Heart left ventricle (tissue), 16 donors: ENCODE measurements around the gene SYK. TPM values are rescaled to one million over a fixed set of nuclear protein-coding genes. Genes with fewer than 3 reads are reported as not detected.
"Not testable (repeated sequence)": the region's sequence is repeated elsewhere in the genome, so short reads cannot be mapped to it uniquely, and the experiment has no call there.

Experiments used
- ATAC-seq, 4 donors: fragments of 200-7000 bp; cut with Tn5 transposase; one replicate each; pipeline ENCODE4 v1.9.1; 2020 to 2022; ENCODE audit warnings: moderate library complexity in 4 of 4, mild to moderate bottlenecking in 3 of 4, moderate number of reproducible peaks in 1 of 4
- DNase-seq, 5 donors: peaks; one replicate each; pipeline ENCODE4 v3.0.0-alpha.2; 2020
- H3K27ac ChIP-seq, 12 donors: fragments of 200-600 bp; sonication (generic) in 4 of 12; one replicate each; pipeline versions ENCODE4 v1.5.0 to v1.8.0; 2016 to 2022; ENCODE audit warnings: mild to moderate bottlenecking in 2 of 12
- H3K27me3 ChIP-seq, 9 donors: fragments of 200-600 bp; sonication (generic) in 2 of 9; one replicate each; pipeline versions ENCODE4 v1.5.1 to v1.8.0; 2016 to 2022; ENCODE audit warnings: mild to moderate bottlenecking in 3 of 9
- H3K36me3 ChIP-seq, 9 donors: fragments of 200-600 bp; sonication (generic) in 2 of 9; one replicate each; pipeline versions ENCODE4 v1.5.0 to v1.8.0; 2018 to 2022; ENCODE audit warnings: mild to moderate bottlenecking in 2 of 9
- H3K4me1 ChIP-seq, 12 donors: fragments of 200-600 bp; sonication (generic) in 4 of 12; one replicate each; pipeline versions ENCODE4 v1.5.0 to v1.8.0; 2016 to 2022; ENCODE audit warnings: mild to moderate bottlenecking in 3 of 12
- H3K4me3 ChIP-seq, 12 donors: fragments of 200-600 bp; sonication (generic) in 4 of 12; one replicate each; pipeline versions ENCODE4 v1.5.0 to v1.8.0; 2017 to 2022; ENCODE audit warnings: mild to moderate bottlenecking in 9 of 12, moderate library complexity in 4 of 12
- H3K9me3 ChIP-seq, 12 donors: fragments of 200-600 bp; sonication (generic) in 4 of 12; one replicate each; pipeline versions ENCODE4 v1.5.0 to v1.8.0; 2016 to 2022; ENCODE audit warnings: mild to moderate bottlenecking in 1 of 12
- CTCF ChIP-seq, 12 donors: fragments of 200-600 bp; sonication (generic) in 4 of 12; IDR thresholded peaks; one replicate each; pipeline versions ENCODE4 v1.5.0 to v1.8.0; 2018 to 2022; ENCODE audit warnings: antibody characterized with exemption in 12 of 12, mild to moderate bottlenecking in 5 of 12
- POLR2A ChIP-seq, 2 donors: fragments of 450-650 bp; IDR thresholded peaks; one replicate each; pipeline ENCODE4 v1.6.1; 2017; ENCODE audit warnings: antibody characterized with exemption in 2 of 2, mild to moderate bottlenecking in 2 of 2, moderate library complexity in 2 of 2
- WGBS, 4 donors: extraction: QIAGEN DNeasy Blood & Tissue Kit in 2 of 4; methylation state at CpG; one replicate each; pipeline versions ENCODE4 v1.1.5 to v1.1.7; 2013 to 2018; 5-methylcytosine and 5-hydroxymethylcytosine counted together
- intact Hi-C, 10 donors: fragments of 100-400 bp; cut with DNase I; formaldehyde crosslinking; loops; one replicate each; pipeline versions ENCODE4 v1.11.1 to v1.14.2; 2022
- long read RNA-seq, 3 donors: library from polyadenylated mRNA; unstranded; transcript quantifications; one replicate each; pipeline ENCODE4 v2.0.0, GENCODE V29; 2020 to 2021
- polyA plus RNA-seq, 2 donors: library from polyadenylated mRNA; stranded (reverse); fragments of 200-250 nt; gene quantifications; one replicate each; pipeline ENCODE4 v1.2.3, GENCODE V29; 2013
- total RNA-seq, 9 donors: library from RNA; depleted of rRNA in 2 of 9; stranded (reverse); fragments of >200 nt in 2 of 9; fragmentation: NEBNext Ultra II Directional in 3 of 9; extraction: Animal tissue kit (Norgen Biotek cat#: 25700) in 3 of 9; gene quantifications; one replicate each; pipeline versions ENCODE4 v1.1.0 to v1.2.4, GENCODE V29; 2016 to 2023
- donor health status: ischemic (EF 13 %, LVEDD 7.1; RV severe dilation, severe dysfunction).
- donor health status: healthy with polysubstance abuse.
- donor health status: DM: no; HTN: yes; CAD: no.
- donor health status: DM: no; HTN: no; CAD: no.
- donor health status: ischemic (EF 25% LVEDD 6.9; RV normal size, moderate dysfunction).
- donor health status: ischemic (EF 25% LVEDD 5.7; RV mildly dilated, moderate dysfunction).
- donor health status: healthy.
- donor health status: DM: yes; HTN: yes; CAD: no.
- donor health status: ischemic (EF 35%, LVEDD 5.7; RV mildly dilated, moderate dysfunction).
- donor health status: nonischemic (EF 11% LVEDD 7.7; RV severe dilation, severe dysfunction).
- donor health status: DM: yes; HTN: yes; CAD: no.
- donor health status: PGD.
- donor health status: ischemic (EF 29% LVEDD 5.4; RV normal size, mild dysfunction).
- donor health status: nonischemic (EF 23%, LVEDD 6.1; RV moderate dilation, normal function).

SYK gene
- total RNA-seq: 10 to 100 TPM in 2 of 9 donors, 1 to 10 TPM in 7; 1.5 to 41.3 (median 3.0) TPM
- polyA plus RNA-seq: 1 to 10 TPM in 1 of 2 donors, under 1 TPM in 1; 0.53 to 1.3 TPM
- long read RNA-seq, donor 1, full-length matches to known transcripts: 7 of 7 reads
- long read RNA-seq, donor 1, partial matches to known transcripts: 0 of 7 reads
- long read RNA-seq, donor 1, other reads (novel, unspliced or antisense): 0 of 7 reads
- long read RNA-seq, donor 2, full-length matches to known transcripts: 7 of 8 reads
- long read RNA-seq, donor 2, partial matches to known transcripts: 1 of 8 reads
- long read RNA-seq, donor 2, other reads (novel, unspliced or antisense): 0 of 8 reads
- long read RNA-seq, donor 3, full-length matches to known transcripts: 8 of 11 reads
- long read RNA-seq, donor 3, partial matches to known transcripts: 1 of 11 reads
- long read RNA-seq, donor 3, other reads (novel, unspliced or antisense): 2 of 11 reads

DNA sequence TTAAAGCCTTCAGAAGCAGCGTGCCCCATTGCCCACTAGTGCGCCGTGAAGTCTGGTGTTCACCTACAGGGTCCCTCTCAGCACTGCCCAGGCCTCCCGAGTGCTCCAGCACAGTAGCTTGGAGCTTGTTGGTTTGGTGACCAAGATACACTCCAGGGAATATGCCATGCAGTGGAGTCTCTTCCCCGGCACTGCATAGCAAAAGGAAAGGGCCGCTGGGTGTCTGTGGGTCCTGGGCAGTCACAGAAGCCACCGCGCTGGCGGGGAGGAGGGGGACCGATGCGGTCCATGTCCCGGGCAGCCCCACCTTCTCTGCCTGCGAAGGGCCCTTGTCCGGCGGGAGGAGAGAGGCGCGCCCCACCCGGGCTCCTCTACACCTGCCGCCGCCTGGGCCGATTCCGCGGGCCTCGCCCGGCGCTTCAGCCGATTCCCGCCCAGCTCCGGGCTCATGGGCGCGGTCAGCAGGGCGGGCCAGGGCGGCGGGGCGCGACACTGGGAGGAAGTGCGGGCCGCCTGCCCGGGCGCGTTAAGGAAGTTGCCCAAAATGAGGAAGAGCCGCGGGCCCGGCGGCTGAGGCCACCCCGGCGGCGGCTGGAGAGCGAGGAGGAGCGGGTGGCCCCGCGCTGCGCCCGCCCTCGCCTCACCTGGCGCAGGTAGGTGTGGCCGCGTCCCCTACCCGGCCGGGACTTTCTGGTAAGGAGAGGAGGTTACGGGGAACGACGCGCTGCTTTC is at the start of gene SYK:
SYK (plus strand) TSS at position 579 of the 732 bp plus-strand sequence. CDS start 42,080 bp downstream, outside the sequence.
- TF ChIP-seq POLR2A (IDR thresholded peaks at IDR 0.05): no peak
- no peak for TF ChIP-seq CTCF (IDR thresholded peaks at IDR 0.05)
- peak; percentile 15 to 94 (median 77) for ATAC-seq
- intact Hi-C loops: no loop called here
- Histone ChIP-seq H3K4me1 (peaks cover 0 to 51% (median 7%) of the 10 kb centered on the region in 12 donors), H3K27ac (peak within 1 kb of the TSS in 9 of 12 donors; percentile 4 to 94 (median 43)), H3K9me3 (no peaks in the 10 kb centered on the region), H3K36me3 (no peaks in the 10 kb centered on the region), H3K4me3 (peak within 1 kb of the TSS; percentile 13 to 68 (median 44)), H3K27me3 (peaks cover 13 to 67% (median 29%) of the 10 kb centered on the region in 9 donors)
- WGBS, 4 donors: 3 to 9% (median 4%) methylated on average over 26 to 64 of the region's 64 CpGs
- DNase-seq: peak; percentile 31 to 88 (median 66)

DNA sequence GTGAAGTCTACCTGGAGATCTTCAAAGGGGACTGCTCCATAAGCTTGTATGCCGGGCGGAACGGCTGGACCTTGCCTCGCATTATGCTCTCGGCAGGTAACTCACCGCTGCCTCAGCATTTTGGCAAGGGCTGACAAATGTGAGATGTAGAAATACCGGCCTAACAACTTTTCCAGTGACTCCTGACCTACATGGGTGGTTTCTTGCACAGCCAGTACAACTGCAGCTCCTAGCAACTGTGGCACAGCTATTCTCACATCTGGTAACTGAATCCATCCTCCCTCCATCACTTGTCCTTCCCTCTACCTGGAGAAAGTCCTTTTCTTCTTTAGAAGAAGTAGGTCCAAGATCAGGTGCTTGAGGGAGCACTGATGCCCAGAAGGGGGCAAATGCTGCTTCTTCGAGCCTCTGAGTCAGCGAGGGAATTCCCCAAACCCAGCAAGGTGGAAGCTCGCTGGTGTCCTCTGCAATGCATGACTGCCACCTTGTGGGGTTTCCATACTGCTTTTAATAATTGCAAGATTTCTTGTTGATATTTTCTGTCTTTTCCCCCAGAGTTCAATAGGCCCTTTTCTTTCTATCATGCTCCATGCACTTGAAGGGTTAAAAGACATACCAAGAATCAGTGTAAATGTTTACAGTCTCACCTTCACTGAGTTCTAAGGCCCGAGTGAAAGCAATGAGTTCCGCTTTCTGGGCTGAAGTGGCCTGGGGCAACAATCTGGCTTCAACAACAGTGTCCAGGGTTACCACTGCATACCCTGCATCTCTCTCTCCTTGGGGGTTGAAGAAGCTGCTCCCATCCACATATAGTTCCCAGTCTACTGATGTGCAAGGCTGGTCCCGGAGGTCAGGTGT is 45.9 kb upstream of the SYK start:
- not testable (repeated sequence) for H3K4me3 ChIP-seq, H3K27me3 ChIP-seq, H3K4me1 ChIP-seq, H3K9me3 ChIP-seq, ATAC-seq, H3K27ac ChIP-seq, H3K36me3 ChIP-seq
- WGBS, 4 donors: 62 to 66% (median 65%) methylated on average over 13 of the region's 13 CpGs
- peak in 11 of 12 donors; percentile 16 to 53 (median 41) for TF ChIP-seq CTCF (IDR thresholded peaks at IDR 0.05)
- intact Hi-C loops: loop anchor here in 5 of 10 donors (10.0 kb wide), 2 partner anchors 611 to 1161 kb away; no protein-coding TSS in a partner anchor
- peak in 1 of 5 donors; percentile 18 for DNase-seq

DNA sequence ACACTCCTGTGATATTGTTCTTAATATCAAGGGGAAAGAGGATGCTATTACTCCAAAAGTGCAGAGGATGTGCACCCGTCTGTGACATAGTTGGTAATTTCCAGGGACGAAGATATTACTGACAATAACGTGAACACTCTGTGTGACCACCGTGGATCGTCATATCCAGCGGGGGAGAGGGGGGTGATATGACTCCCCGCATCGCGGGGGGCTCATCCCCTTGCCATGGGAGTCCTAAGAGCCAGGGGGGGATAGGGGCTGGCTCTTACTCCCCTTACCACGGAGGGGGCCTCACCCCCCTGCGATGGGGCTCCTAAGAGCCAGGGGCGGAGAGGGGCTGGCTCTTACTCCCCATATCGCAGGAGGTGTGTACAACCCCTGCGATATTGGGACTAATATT is 41.0 kb upstream of the SYK start:
- ATAC-seq, DNase-seq, H3K9me3 ChIP-seq, H3K4me3 ChIP-seq, H3K4me1 ChIP-seq, H3K27ac ChIP-seq, H3K36me3 ChIP-seq, H3K27me3 ChIP-seq: not testable (repeated sequence)
- intact Hi-C loops: loop anchor here in 1 of 10 donors (10.0 kb wide), 1 partner anchor 1166 kb away; no protein-coding TSS in a partner anchor
- 84 to 86% (median 85%) methylated on average over 13 to 14 of the region's 14 CpGs for WGBS, 4 donors

DNA sequence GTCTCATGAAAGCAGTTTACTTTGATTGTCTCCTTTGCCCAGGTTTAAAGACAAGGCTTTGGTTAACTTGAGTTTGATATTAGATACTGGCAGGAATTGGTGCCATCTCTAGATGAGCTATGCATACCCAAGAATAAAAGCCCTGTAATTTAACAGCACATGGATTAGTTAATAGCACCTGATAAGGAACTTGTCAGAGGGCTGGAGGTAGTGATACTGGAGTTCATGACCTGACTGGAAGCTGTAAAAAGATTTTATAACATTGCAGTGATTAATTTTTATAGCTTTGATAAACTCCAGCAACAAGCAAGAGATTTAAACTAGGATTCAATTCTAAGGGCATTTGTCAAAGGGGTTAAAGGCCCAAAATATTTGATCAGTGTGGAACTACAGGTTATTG is 34.9 kb upstream of the SYK start:
- intact Hi-C loops: loop anchor here in 1 of 10 donors (10.0 kb wide), 1 partner anchor 1172 kb away; no protein-coding TSS in a partner anchor
- peaks cover 0 to 6% (median 0%) of the 10 kb centered on the region in 9 donors for H3K27me3 ChIP-seq
- H3K27ac ChIP-seq: no peak overlapping the region
- no peak for TF ChIP-seq POLR2A (IDR thresholded peaks at IDR 0.05)
- no peak for TF ChIP-seq CTCF (IDR thresholded peaks at IDR 0.05)
- peaks cover 0 to 18% (median 0%) of the 10 kb centered on the region in 12 donors for H3K9me3 ChIP-seq
- peaks cover 0 to 5% (median 0%) of the 10 kb centered on the region in 12 donors for H3K4me1 ChIP-seq
- no peak for DNase-seq
- no peak overlapping the region for H3K4me3 ChIP-seq
- ATAC-seq: no peak
- H3K36me3 ChIP-seq: no peaks in the 10 kb centered on the region
